Omental fat pad (tissue), 4 donors: ENCODE measurements around the gene DLGAP1. TPM values are rescaled to one million over a fixed set of nuclear protein-coding genes. Genes with fewer than 3 reads are reported as not detected.

Experiments used
- ATAC-seq: fragments of 150-250 bp; one replicate; pipeline ENCODE4 v1.9.1; 2016; ENCODE audit warnings: mild to moderate bottlenecking, moderate library complexity; ENCODE audit not compliant: low FRiP score
- DNase-seq: peaks from one replicate; pipeline ENCODE4 v3.0.0-alpha.2; 2019; ENCODE audit warnings: low spot score
- total RNA-seq, 4 donors: library from RNA; depleted of rRNA; stranded (reverse); fragments of >200 nt; gene quantifications; one replicate each; pipeline ENCODE4 v1.1.0, GENCODE V29; 2016
- TF ChIP-seq, protein P1 (sequence below), 3 donors: fragments of 450-650 bp; IDR thresholded peaks; one replicate each; pipeline ENCODE4 v1.5.1; 2016 to 2017; ENCODE audit warnings: antibody characterized with exemption in 3 of 3, mild to moderate bottlenecking in 3 of 3, moderate library complexity in 2 of 3

The DLGAP1 gene
- total RNA-seq, 4 donors from 2014 or later: 1.5 to 8.0 (median 5.4) TPM

DNA sequence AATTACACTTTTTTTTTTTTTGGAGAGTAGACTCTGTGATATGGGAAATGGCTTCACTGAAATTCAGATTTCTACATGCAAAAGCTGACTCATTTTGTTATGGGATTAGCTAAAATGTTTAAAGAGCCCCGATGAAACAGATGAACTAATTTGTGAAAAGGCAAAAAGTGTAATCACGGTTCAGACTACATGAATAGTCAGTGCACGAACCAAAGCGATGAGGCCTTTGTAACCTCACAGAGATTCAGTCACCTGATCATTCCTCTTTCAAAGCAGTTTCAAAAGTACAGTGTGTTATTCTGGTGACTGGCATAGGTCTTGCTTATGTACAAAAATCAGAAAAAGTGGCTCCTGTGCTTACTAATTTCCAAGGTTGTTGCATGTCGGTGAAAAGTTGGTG, 960.5 kb downstream of the DLGAP1 start:
- TF ChIP-seq, protein P1, sequence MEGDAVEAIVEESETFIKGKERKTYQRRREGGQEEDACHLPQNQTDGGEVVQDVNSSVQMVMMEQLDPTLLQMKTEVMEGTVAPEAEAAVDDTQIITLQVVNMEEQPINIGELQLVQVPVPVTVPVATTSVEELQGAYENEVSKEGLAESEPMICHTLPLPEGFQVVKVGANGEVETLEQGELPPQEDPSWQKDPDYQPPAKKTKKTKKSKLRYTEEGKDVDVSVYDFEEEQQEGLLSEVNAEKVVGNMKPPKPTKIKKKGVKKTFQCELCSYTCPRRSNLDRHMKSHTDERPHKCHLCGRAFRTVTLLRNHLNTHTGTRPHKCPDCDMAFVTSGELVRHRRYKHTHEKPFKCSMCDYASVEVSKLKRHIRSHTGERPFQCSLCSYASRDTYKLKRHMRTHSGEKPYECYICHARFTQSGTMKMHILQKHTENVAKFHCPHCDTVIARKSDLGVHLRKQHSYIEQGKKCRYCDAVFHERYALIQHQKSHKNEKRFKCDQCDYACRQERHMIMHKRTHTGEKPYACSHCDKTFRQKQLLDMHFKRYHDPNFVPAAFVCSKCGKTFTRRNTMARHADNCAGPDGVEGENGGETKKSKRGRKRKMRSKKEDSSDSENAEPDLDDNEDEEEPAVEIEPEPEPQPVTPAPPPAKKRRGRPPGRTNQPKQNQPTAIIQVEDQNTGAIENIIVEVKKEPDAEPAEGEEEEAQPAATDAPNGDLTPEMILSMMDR (IDR thresholded peaks at IDR 0.05): no peak
- ATAC-seq (no peak), DNase-seq (no peak)

DNA sequence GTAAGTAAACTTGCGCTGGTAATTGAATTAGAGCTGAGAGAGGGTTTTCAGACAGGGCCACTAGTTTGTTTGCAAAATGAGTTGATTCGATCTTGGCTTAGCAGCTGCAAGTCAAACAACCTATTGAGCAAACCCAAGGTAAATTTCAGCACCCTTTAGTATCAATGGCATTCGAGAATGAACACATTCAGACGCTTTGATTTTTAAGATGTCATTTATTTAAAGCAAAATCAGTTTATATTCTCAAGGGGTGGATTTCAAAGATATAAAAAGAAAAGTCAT, 960.9 kb downstream of the DLGAP1 start:
- TF ChIP-seq, protein P1 (IDR thresholded peaks at IDR 0.05): no peak
- ATAC-seq (no peak), DNase-seq (no peak)

DNA sequence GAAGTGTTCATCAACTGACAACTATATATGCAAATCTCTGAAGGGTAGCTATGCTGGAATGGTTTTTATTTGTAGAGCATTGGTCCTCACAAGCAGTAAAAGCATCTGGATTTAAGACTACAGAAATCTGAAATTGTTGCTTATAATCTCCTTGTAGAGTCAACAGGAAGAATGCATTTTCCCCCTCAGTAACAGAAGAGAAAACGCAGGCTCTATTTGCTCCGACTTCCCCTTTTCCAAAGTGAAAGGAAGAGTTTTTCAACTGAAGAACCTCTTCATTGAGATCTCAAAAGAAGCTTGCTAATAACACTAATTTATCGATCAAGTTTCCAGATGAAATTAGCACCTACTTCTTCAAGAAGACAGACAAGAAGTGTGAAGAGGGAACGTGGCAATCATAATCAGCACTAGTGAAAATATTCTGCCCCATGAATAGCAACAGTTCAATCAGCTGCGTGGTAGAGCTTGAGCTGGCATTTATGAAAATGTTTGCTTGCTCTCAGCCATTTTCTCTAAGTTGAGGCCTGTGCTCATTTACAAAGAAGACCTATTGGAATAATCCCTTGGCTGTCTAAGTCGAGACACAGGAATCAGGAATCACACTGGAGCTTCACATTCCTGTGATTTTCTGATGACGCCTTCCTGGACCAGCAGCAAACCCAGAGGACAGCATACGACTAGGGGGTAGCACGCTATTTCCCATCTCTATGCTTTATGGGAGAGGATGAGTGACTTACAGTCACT, 961.4 kb downstream of the DLGAP1 start:
- TF ChIP-seq, protein P1 (IDR thresholded peaks at IDR 0.05): no peak
- DNase-seq: no peak
- no peak for ATAC-seq

DNA sequence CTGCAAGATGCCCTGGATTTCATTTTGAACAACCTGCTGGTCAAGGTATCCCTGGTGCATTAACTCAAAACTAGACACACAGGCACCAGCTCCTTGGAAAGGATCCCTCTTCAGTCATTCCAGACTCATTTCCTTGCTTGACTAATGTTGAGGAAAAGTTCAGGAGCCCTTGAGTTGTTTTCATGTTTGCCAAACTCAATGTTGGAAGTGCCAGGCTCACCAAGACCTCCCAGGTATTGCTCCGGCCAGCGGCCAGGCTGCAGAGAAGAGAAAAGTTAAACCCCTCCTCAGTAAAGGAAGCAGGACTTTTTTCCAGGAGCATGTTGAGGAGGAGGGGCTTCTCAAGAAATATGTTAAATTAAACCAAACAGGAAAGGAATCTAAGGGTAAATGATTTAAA, 962.4 kb downstream of the DLGAP1 start:
- TF ChIP-seq, protein P1 (IDR thresholded peaks at IDR 0.05): no peak
- DNase-seq: no peak
- ATAC-seq: no peak

DNA sequence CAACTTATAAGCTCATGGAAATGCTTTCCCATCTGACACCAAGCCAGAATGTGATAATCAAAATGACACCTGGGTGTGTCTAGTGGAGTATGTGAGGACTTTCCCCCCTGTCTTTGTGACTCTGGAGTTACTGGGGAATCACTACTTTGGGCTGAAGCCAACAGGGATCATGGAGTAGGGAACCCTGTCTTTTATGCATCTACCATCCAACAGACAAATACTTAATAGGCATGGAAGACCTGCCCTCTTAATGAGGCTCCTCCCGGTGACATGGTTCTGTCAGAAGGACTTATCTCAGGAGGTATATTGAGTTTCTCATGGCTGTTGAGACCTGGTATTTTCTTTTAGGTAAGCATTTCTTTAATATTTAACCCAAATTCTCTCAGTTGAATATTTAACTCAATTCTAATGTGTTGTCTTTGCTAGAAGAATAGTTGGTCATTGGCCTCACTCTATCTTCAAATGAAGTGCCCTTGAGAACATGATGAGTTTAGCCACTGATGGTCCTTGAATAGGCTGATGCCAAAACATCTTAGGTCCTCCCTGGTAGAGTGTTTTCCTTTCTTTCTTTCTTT, 963.0 kb downstream of the DLGAP1 start:
- DNase-seq (no peak), ATAC-seq (no peak)
- TF ChIP-seq, protein P1 (IDR thresholded peaks at IDR 0.05): no peak

DNA sequence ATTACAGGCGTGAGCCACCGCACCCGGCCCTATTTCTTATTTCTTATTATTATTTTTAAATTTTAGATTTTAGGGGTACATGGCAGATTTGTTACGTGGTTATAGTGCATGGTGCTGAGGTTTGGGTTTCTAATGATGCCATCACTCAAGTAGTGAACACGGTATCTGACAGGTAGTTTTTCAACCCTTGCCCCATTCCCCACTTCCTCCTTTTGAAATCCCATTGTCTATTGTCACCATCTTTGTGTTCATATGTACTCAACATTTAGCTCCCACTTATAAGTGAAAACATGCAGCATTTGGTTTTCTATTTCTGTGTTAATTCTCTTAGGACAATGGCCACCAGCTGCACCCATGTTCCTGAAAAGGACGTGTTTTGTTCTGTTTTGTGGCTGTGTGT, 965.6 kb downstream of the DLGAP1 start:
- ATAC-seq (no peak), DNase-seq (no peak)
- TF ChIP-seq, protein P1 (IDR thresholded peaks at IDR 0.05): no peak

DNA sequence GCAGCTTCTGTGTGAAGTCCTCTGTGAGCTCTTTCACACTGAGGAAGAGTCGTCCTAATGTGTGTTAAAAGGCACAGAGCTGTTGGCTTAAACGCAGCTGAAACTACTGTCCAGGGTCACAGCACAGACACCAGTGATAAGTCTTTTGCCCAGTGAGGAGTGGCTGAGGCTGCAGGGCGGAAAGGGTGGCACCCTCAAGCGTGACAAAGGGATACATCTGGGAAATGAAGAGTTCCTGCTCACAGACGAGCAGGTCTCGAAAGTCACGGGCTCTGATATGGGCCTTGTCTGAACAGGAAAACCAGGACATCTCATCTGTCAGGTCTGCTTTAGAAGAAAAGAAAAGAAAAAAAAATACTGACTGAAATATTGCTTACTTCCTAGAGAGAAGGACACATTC, 968.6 kb downstream of the DLGAP1 start:
- DNase-seq: no peak
- ATAC-seq: no peak
- TF ChIP-seq, protein P1 (IDR thresholded peaks at IDR 0.05): no peak
